Stimulated activated CD8-positive, alpha-beta memory T cell treated with anti-CD3 and anti-CD28 coated beads, Interleukin-7, amount 100 ng/mL, for 1 hour (primary cell): ENCODE measurements around the gene MYL11.
A peak's percentile ranks its signal among the peaks of the same experiment; 100 is the strongest.

Experiments
- DNase-seq, 2 donors: peaks; one replicate each; pipeline ENCODE4 v3.0.0-alpha.2; 2020; ENCODE audit warnings: low read depth in 2 of 2

MYL11 gene

GRCh38 chr16:30371248-30371816 is 3.3 kb upstream of the MYL11 start:
- DNase-seq, result no peak

- DNase-seq, result no peak
Observed at GRCh38 chr16:30372038-30372712, 2.4 kb upstream of the MYL11 start.

GRCh38 chr16:30372725-30373124 is 1.9 kb upstream of the MYL11 start:
- no peak for DNase-seq

GRCh38 chr16:30375864-30376263 is 1.3 kb downstream of the MYL11 start:
- no peak for DNase-seq

DNA sequence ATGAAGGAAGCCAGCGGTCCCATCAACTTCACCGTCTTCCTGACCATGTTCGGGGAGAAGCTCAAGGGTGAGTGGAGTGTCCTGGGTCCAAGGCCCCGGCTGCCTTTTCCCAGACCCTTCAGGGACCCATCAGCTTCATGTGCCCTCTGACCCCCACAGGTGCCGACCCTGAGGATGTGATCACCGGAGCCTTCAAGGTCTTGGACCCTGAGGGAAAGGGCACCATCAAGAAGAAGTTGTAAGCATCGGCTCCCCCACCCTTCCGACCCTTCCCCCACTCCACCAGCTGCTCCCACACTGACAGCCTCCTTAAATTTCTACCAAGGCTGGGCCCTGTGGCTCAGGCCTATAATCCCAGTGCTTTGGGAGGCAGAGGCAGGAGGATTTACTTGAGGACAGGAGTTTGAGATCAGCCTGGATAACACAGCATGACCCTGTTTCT is 1.9 kb downstream of the MYL11 start:
- no peak for DNase-seq

- no peak for DNase-seq
Observed at GRCh38 chr16:30377050-30377811, 2.6 kb downstream of the MYL11 start.

DNA sequence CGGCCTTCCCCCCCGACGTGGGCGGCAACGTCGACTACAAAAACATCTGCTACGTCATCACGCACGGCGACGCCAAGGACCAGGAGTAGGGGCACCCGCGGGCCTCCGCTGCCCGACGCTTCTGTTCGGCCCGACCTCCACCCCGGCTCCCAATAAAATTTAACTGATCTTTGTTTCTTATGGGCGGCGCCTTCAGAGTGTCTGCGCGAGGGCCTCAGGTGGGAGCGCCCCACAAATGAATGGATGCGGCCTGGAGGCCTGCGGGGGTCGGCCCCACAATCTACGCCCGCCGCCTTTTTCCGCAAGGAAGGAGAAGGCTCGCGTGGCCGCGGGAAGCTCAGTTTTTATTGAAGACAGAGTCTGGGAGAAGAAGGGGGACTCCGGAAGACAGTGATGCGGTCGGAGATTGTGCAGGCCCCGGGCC is 3.2 kb downstream of the MYL11 start:
- peak; percentile 71 to 82 for DNase-seq

DNA sequence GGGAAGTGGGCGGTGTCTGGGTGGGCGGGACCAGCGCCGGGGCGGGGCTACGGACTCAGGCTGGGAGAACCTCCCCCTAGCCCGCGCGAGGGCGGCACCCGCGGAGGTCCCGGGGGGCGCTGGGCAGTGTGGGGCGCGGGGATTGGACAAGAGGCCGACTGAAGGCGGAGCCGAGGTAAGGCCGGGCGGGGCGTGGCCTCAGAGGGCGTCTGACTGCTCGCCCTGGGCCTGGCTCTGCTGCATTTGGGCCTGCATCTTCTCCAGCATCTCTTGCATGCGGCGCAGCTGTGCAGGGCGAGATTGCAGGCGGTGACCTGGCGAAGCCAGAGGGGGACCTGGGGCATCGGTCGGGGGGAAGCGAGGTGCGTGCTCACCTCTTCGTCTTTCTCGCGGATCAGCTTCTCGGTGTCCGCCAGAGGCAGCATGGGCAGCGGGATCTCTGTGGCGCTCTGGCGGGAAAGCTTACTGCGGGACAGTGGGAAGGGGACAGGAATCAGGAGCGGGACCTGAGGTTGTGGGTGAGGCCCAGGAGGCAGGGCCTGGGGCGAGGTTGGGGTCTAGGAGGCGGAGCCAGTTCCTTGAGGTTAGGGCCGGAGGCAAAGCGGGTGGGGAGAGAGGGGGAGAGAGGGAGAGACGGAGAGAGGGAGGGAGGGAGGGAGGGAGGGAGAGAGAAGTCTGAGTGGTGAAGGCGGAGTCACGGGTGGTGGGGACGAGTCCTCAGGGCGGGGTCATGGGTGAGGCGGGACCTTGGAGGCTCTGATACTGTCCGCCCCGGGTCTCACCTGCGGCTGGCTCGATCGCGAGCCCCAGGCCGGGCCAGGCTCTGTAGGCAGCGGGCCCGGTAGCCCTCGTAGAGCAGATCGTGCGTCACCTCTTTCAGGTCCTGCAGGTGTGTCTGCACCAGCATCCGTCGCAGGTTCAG is 3.9 kb downstream of the MYL11 start:
- peak; percentile 99 to 100 for DNase-seq

GRCh38 chr16:30379158-30379783 is 4.7 kb downstream of the MYL11 start:
- no peak for DNase-seq

- DNase-seq, result no peak
Observed at GRCh38 chr16:30380072-30380802, 5.6 kb downstream of the MYL11 start.

DNA sequence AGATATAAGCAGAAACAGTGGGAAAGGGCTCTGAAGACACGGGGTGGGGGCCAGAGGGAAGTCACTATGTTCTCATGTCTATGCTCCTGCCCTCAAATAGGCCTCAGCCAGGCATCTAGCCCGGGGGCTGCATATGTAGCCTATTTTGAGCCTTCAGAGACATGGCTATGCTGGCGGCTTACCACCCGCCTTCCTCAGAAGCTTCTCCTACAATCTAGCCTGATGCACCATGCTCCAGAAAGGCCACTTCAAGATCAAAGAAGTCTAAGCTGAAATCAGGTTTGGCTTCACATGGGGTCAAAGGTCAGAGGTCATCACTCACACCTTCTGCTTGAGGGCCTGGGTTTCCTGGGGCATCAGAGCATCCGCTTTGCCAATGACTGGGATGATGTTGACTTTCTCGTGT is 6.2 kb downstream of the MYL11 start:
- no peak for DNase-seq

DNA sequence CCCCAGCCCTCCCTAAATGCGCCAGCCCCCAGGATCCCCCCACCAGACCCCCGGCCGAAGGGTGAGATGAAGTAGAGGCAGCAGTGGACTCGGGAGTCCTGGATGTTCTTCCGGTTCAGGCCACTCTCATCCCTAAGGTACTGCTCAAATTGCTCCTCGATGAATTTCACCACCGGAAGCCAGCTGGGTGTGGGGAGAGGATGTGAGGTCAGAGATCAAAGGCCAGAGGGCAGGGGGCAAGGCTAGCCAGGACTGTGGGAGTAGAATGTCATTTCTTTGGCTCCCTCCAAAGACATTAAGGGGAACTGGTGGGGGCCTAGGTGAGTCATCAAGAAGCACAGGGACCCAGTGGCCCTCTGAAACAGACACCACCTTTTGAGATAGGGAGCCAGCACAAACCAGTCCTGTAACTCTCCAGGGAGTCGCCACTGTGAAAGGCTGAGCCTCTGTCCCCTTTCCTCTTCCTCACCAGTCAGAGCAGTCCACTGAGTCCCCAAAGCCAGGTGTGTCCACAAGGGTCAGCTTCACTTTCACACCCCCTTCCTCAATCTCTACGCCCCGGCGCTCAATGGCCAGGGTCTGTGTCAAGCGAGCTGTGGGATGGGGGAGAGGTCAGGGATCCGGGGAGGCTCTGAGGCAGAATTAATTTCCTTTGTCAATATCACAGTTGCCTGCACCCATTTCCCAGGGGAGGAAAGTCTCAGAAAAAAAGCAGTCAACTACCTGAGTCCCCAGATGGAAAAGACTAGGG is 6.9 kb downstream of the MYL11 start:
- DNase-seq, result no peak

GRCh38 chr16:30382111-30382881 is 7.7 kb downstream of the MYL11 start, which contains the start of gene SEPTIN1:
Gene SEPTIN1 (minus strand): TSS chr16:30382561. CDS start chr16:30382542, 19 bp downstream.
- peak; percentile 51 to 55 for DNase-seq

DNA sequence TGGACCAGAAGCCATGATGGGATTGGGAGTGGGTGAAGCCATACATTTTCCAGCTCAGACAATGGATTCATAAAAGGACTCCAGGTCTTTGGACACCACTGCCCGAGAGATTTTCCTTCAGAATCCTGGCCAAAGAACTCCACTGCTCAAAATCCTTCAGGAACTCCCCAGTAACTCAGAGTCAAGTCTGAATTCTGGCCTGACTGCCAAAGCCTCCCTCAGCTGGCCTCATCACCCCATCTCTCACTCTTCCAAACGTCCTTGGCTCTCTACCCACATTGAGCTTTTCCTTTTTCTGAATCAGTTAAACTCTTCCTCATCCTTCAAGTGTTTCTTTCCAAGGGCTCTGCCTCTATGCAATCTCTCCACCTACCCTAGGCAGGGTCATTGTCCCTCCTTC is 8.9 kb downstream of the MYL11 start:
- no peak for DNase-seq

DNA sequence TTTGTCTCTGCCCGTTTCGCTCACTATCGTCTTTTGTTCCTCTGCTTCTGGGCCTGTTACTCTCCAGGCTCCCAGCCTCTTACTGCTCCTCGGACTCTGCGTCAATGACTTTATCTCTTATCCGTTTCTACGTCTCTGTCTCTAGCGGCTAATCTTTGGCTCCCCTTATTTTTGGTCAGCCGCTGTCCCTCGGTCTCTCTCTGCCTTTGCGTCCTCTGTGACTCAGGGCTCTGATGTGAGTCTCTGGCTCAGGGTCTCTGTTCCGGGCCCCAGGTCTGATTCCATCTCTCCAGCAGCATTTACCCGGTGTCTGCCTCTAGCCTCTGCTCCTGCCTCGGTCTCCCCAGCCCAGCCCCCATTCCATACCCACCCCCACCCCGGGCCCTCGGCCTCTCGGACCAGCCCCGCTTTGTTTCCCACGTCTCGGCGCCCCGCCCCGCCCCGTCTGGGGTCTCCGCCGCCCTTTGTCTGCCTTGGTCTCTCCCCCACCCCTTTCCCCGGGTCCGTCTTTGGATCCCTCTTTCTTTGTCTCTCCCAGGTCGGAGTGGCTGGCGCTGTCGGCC is 20.1 kb downstream of the MYL11 start:
- no peak for DNase-seq

GRCh38 chr16:30395155-30395991 is 20.8 kb downstream of the MYL11 start, which contains the start of gene ZNF48:
Gene ZNF48 (plus strand): TSS chr16:30395420. CDS start chr16:30395795, 375 bp downstream.
- DNase-seq, result no peak

- DNase-seq, result no peak
Observed at GRCh38 chr16:30395992-30396585, 21.5 kb downstream of the MYL11 start.
